ENCODE results near the gene UTRN. TPM values are rescaled to one million over a fixed set of nuclear protein-coding genes. Genes with fewer than 3 reads are reported as not detected.

Gene UTRN
- 62.6 and 88.5 TPM in 2 replicates for total RNA-seq

GRCh38 chr6:144284783-144285547, at the start of gene UTRN:
UTRN (plus strand) TSS chr6:144285335; CDS start chr6:144291829, 6,494 bp downstream.

Other genes starting within 250 kb of the UTRN start
- gene SF3B5, start 189.8 kb upstream of the UTRN start, total RNA-seq = 198 and 237 TPM in 2 replicates
- 2.4 and 2.7 TPM in 2 replicates for gene STX11, start 134.8 kb upstream of the UTRN start, total RNA-seq

Data from cardiac atrium fibroblast (primary cell).